ENCODE data around the gene RTCB.

Gene RTCB

DNA sequence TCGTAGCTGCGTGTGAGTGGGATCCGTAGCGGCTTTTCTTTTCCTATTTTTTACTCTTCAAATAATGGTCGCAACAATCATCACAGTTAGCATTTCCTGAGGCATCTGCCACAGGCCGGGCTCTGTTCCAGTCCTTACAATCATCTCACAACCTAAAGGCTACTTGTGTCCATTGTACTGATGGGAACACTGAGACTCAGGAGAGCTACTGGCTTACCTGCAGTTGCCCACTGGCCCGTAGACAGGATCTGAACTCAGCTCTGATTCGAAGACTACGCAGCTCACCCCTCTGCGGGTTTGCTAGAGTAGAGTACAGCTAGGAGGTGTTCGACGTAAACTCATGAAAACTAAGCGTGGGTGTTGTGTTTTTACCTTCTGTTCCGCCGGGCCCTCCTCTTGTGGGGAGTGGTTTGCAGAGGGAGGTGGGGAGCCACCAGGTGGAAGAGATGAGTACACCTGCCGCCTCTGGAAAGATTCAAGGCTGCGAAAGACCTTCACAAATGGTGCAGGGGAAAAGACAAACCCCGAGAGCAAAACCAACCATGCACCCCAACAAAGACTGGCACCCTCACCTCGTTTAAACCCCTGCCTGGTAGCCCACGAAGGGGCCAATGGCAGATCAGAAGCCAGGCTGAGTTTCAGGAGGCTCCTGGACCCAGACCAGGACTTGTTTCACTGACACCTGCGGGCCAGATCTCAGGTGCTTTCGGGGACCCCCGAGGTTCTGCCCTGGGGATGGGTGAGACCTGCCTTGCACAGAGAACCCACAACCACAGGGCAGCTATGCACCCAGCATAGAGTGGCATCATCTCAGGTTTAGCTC is 72.6 kb downstream of the RTCB start:
- DNase-seq (ENCODE audit: low spot score), result no peak

DNA sequence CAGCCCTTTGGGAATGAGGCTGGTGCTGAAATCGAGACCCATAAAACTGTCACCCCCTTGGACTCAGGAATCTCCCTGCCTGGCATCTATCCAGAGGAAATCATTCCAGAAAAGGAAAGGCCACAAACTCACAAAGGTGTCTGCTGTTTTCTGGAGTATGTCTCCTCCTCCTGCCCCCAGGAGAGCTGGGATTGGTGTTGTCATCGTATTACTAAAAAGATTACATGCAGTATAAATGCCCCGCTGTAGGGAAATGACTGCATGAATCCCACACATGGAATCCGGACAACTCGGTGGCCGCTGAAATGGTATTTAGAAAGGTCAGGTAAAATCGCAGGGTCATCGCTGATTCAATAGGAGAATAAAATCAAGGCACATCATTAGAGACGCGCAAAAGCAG is 73.3 kb downstream of the RTCB start:
- no peak for DNase-seq (ENCODE audit: low spot score)

Measured in AG20443 (cell line).